ENCODE results near the gene NFKB2.

DNA sequence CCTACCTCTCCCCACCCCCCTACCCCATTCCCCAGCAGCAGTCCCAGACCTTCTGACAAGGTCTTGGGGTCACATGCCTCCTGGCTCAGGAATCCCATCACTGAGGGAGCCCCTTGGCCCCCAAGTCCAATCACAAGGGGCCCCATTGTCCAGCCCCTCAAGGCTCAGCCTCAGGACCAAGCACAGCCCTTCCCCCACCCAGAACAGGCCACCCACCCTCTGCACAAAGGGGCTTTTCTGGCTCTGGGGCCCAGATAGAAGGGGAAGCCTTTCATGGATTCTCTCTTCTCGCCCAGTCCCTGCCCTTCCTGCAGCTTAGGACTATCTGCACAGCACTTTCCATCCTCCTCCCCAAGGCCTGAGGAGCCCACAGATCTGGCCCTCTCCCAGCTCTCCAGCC, 29.9 kb downstream of the NFKB2 start:
- TF ChIP-seq CTCF (IDR thresholded peaks at IDR 0.05), result no peak
- TF ChIP-seq POLR2A (IDR thresholded peaks at IDR 0.05), result no peak
